H1 (cell line): Measurements from ENCODE around the gene DDHD1. TPM values are rescaled to one million over a fixed set of nuclear protein-coding genes. Genes with fewer than 3 reads are reported as not detected.

Experiments used
- CTCF ChIA-PET: fragments of 300-600 bp; sonication (Branson Sonifier 250); formaldehyde crosslinking; loops from one replicate; lab custom pipeline; 2021; ENCODE audit not compliant: partially characterized antibody; lab: Charles Lee
- POLR2A ChIA-PET: fragments of 300-600 bp; sonication (Branson Sonifier 250); formaldehyde crosslinking; loops from one replicate; lab custom pipeline; 2021; ENCODE audit warnings: inconsistent platforms; ENCODE audit not compliant: partially characterized antibody; lab: Charles Lee
- DNase-seq, 2 experiments: peaks; one replicate each; pipeline versions ENCODE4 v3.0.0 to v3.0.0-alpha.2; 2010 to 2022; ENCODE audit warnings: low spot score in 2 of 2, low read depth in 1 of 2, mixed read lengths in 1 of 2
- FAIRE-seq: peaks from 2 replicates; lab custom pipeline; 2011; peaks lifted over from hg19 to GRCh38; lab: Jason Lieb, UNC
- H2AFZ ChIP-seq: 2 replicates; pipeline ENCODE4 v1.8.1; 2012; ENCODE audit warnings: low read length, inconsistent platforms
- H2AK5ac ChIP-seq: 2 replicates; pipeline ENCODE4 v1.6.1; 2013; ENCODE audit warnings: low read depth, low read length
- H2BK120ac ChIP-seq: replicated peaks from 2 replicates; pipeline ENCODE3; 2013; ENCODE audit warnings: low read depth, low read length, inconsistent platforms
- H2BK12ac ChIP-seq: 2 replicates; pipeline ENCODE4 v1.6.1; 2013; ENCODE audit warnings: low read depth, low read length
- H2BK15ac ChIP-seq: 2 replicates; pipeline ENCODE4 v1.6.1; 2013; ENCODE audit warnings: low read length
- H2BK20ac ChIP-seq: 2 replicates; pipeline ENCODE4 v1.6.1; 2013; ENCODE audit warnings: low read length
- H2BK5ac ChIP-seq: 2 replicates; pipeline ENCODE4 v1.6.1; 2013; ENCODE audit warnings: low read depth, low read length
- H3K14ac ChIP-seq: 2 replicates; pipeline ENCODE4 v1.6.1; 2013; ENCODE audit warnings: inconsistent platforms; ENCODE audit not compliant: insufficient read length
- H3K18ac ChIP-seq: 2 replicates; pipeline ENCODE4 v1.6.1; 2013; ENCODE audit warnings: low read length; ENCODE audit errors: extremely low read depth
- H3K23ac ChIP-seq: 2 replicates; pipeline ENCODE4 v1.6.1; 2013; ENCODE audit warnings: inconsistent platforms; ENCODE audit not compliant: insufficient read length
- H3K23me2 ChIP-seq: 2 replicates; pipeline ENCODE4 v1.6.1; 2013; ENCODE audit warnings: low read depth, low read length
- H3K27ac ChIP-seq: 2 replicates; pipeline ENCODE4 v1.6.1; 2011; ENCODE audit warnings: low read depth, low read length, inconsistent platforms
- H3K27me3 ChIP-seq, 4 experiments: replicated peaks in 1 of 4; 1 replicate in 1 of 4; 2 replicates in 3 of 4; pipeline versions ENCODE4 v1.6.1 to v1.8.1; 2011 to 2013; ENCODE audit warnings: low read length in 3 of 4, mild to moderate bottlenecking in 3 of 4, inconsistent platforms in 2 of 4, mixed read lengths in 2 of 4, moderate library complexity in 1 of 4; ENCODE audit not compliant: control insufficient read depth in 3 of 4, insufficient read depth in 3 of 4; ENCODE audit errors: extremely low read depth in 1 of 4
- H3K36me3 ChIP-seq, 4 experiments: 2 replicates each; pipeline versions ENCODE4 v1.6.1 to v1.8.1; 2011 to 2013; ENCODE audit warnings: mild to moderate bottlenecking in 4 of 4, low read length in 3 of 4, moderate library complexity in 2 of 4, control low read depth in 1 of 4, inconsistent platforms in 1 of 4; ENCODE audit not compliant: insufficient read depth in 4 of 4, control insufficient read depth in 2 of 4
- H3K4ac ChIP-seq: replicated peaks from 2 replicates; pipeline ENCODE3; 2013; ENCODE audit warnings: low read length, low read depth, mixed read lengths, inconsistent platforms; ENCODE audit not compliant: insufficient read length
- H3K4me1 ChIP-seq, 4 experiments: replicated peaks in 1 of 4; 1 replicate in 1 of 4; 2 replicates in 3 of 4; pipeline versions ENCODE4 v1.6.1 to v1.8.1; 2011 to 2013; ENCODE audit warnings: low read length in 3 of 4, inconsistent platforms in 2 of 4, mixed read lengths in 1 of 4; ENCODE audit not compliant: insufficient read depth in 4 of 4, control insufficient read depth in 3 of 4
- H3K4me2 ChIP-seq, 2 experiments: 2 replicates each; pipeline versions ENCODE4 v1.6.1 to v1.8.1; 2011 to 2013; ENCODE audit warnings: low read depth in 2 of 2, low read length in 2 of 2, control low read depth in 1 of 2, inconsistent platforms in 1 of 2, mild to moderate bottlenecking in 1 of 2; ENCODE audit not compliant: insufficient read depth in 1 of 2
- H3K4me3 ChIP-seq, 4 experiments: fragments of 200-600, 300-600 bp in 1 of 4; sonication (generic), shearing (Covaris generic), sonication (Bioruptor Twin) in 1 of 4; 2 replicates each; pipeline versions ENCODE4 v1.5.1 to v1.8.1; 2011 to 2016; ENCODE audit warnings: low read length in 4 of 4, low read depth in 3 of 4, control low read depth in 2 of 4, inconsistent platforms in 2 of 4, mild to moderate bottlenecking in 2 of 4, mixed read lengths in 1 of 4, moderate library complexity in 1 of 4; ENCODE audit not compliant: insufficient read depth in 2 of 4; ENCODE audit errors: extremely low read depth in 1 of 4
- H3K56ac ChIP-seq: replicated peaks from 2 replicates; pipeline ENCODE3; 2013; ENCODE audit warnings: low read depth, mild to moderate bottlenecking, mixed read lengths, low read length, inconsistent platforms; ENCODE audit not compliant: insufficient read length
- H3K79me1 ChIP-seq: 2 replicates; pipeline ENCODE4 v1.6.1; 2013; ENCODE audit warnings: low read depth, low read length, control low read depth
- H3K79me2 ChIP-seq, 2 experiments: 2 replicates each; pipeline versions ENCODE4 v1.6.1 to v1.8.1; 2012 to 2013; ENCODE audit warnings: low read length in 2 of 2, mild to moderate bottlenecking in 2 of 2, inconsistent platforms in 1 of 2; ENCODE audit not compliant: insufficient read depth in 2 of 2, control insufficient read depth in 1 of 2
- H3K9ac ChIP-seq, 4 experiments: replicated peaks in 1 of 4; 1 replicate in 1 of 4; 2 replicates in 3 of 4; pipeline versions ENCODE4 v1.6.1 to v1.8.1; 2011 to 2013; ENCODE audit warnings: low read depth in 3 of 4, low read length in 3 of 4, control low read depth in 2 of 4, mild to moderate bottlenecking in 2 of 4, moderate library complexity in 2 of 4, inconsistent platforms in 1 of 4; ENCODE audit errors: extremely low read depth in 1 of 4
- H3K9me3 ChIP-seq, 2 experiments: 2 replicates each; pipeline versions ENCODE4 v1.6.1 to v1.8.1; 2012 to 2013; ENCODE audit warnings: mild to moderate bottlenecking in 2 of 2, moderate library complexity in 2 of 2, control low read depth in 1 of 2, inconsistent platforms in 1 of 2, low read depth in 1 of 2, low read length in 1 of 2, mixed read lengths in 1 of 2; ENCODE audit not compliant: insufficient read depth in 2 of 2
- H4K20me1 ChIP-seq, 2 experiments: replicated peaks in 1 of 2; 2 replicates each; pipeline versions ENCODE3 to v1.8.1; 2011 to 2013; ENCODE audit warnings: inconsistent platforms in 2 of 2, low read length in 2 of 2, mild to moderate bottlenecking in 1 of 2; ENCODE audit not compliant: insufficient read depth in 2 of 2, control insufficient read depth in 1 of 2
- H4K5ac ChIP-seq: 2 replicates; pipeline ENCODE4 v1.6.1; 2013; ENCODE audit warnings: low read length, low read depth, mixed read lengths, inconsistent platforms; ENCODE audit not compliant: insufficient read length
- H4K8ac ChIP-seq: 2 replicates; pipeline ENCODE4 v1.8.0; 2013; ENCODE audit warnings: mild to moderate bottlenecking, moderate library complexity, low read length, inconsistent platforms; ENCODE audit not compliant: insufficient read depth; ENCODE audit errors: extremely low read depth
- H4K91ac ChIP-seq: replicated peaks from 2 replicates; pipeline ENCODE3; 2013; ENCODE audit warnings: low read length, mixed read lengths, inconsistent platforms; ENCODE audit not compliant: insufficient read length
- ASH2L ChIP-seq: fragments of 200-600, 300-600 bp; sonication (generic); IDR thresholded peaks from one replicate; pipeline ENCODE4 v1.7.1; 2017; ENCODE audit warnings: low read length
- BACH1 ChIP-seq: IDR thresholded peaks from 2 replicates; pipeline ENCODE4 v1.6.1; 2012; ENCODE audit warnings: low read length, improper control_type of control experiment
- CBX5 ChIP-seq: fragments of 300-800, 300-1000 bp; sonication (generic); IDR thresholded peaks from 2 replicates; pipeline ENCODE4 v1.7.1; 2016; ENCODE audit warnings: antibody characterized with exemption, low read length, low read depth
- MAFK ChIP-seq: IDR thresholded peaks from 2 replicates; pipeline ENCODE4 v1.6.1; 2012; ENCODE audit warnings: low read depth, mild to moderate bottlenecking, improper control_type of control experiment, low read length
- SP1 ChIP-seq: IDR thresholded peaks from 2 replicates; pipeline ENCODE4 v1.6.1; 2011; ENCODE audit warnings: low read depth, low read length
- SP2 ChIP-seq: IDR thresholded peaks from 2 replicates; pipeline ENCODE4 v1.6.1; 2012; ENCODE audit warnings: mild to moderate bottlenecking, low read length, inconsistent platforms
- TAF1 ChIP-seq: IDR thresholded peaks from 2 replicates; pipeline ENCODE4 v1.6.1; 2011; ENCODE audit warnings: mild to moderate bottlenecking, low read depth, low read length
- ZNF274 ChIP-seq: IDR thresholded peaks from 2 replicates; pipeline ENCODE4 v1.7.0; 2012; ENCODE audit warnings: low read length, borderline replicate concordance; ENCODE audit errors: extremely low read depth
- WGBS, 2 experiments: shearing (Covaris generic) in 1 of 2; methylation state at CpG; one replicate each; pipeline versions ENCODE4 v1.1.6 to v1.1.7; 2013 to 2015; ENCODE audit warnings: low lambda C conversion rate in 2 of 2, mixed read lengths in 2 of 2, inconsistent platforms in 1 of 2, low coverage in 1 of 2, missing lambda C conversion rate in 1 of 2; ENCODE audit not compliant: insufficient replicate concordance in 2 of 2, insufficient coverage in 1 of 2, insufficient read length in 1 of 2; ENCODE audit errors: extremely low coverage in 1 of 2, missing lambda C conversion rate in 1 of 2; 5-methylcytosine and 5-hydroxymethylcytosine counted together
- polyA plus RNA-seq, 7 experiments: library from polyadenylated mRNA; depleted of rRNA in 3 of 7; stranded (reverse) in 5 of 7; unstranded in 2 of 7; fragments of >200 nt in 5 of 7; fragments of 200-250 nt in 2 of 7; gene quantifications; 1 replicate in 5 of 7; 2 replicates in 1 of 7; 4 replicates in 1 of 7; pipeline versions ENCODE4 v1.2.1 to v1.2.3, GENCODE V29; 2011 to 2013; ENCODE audit warnings: missing spikeins in 2 of 7, mixed read lengths in 2 of 7
- total RNA-seq: library from RNA; stranded (reverse); fragmentation: NEBNext Ultra II Directional; extraction: Animal tissue kit (Norgen Biotek cat#: 25700); gene quantifications from 2 replicates; pipeline ENCODE4 v1.2.1, GENCODE V29; 2021

Gene DDHD1
- total and polyA plus RNA-seq, 2 of the 8 experiments (the other 6 are each of a cell fraction or from before 2014, with no cell fraction given): 3.6 to 16.0 TPM

DNA sequence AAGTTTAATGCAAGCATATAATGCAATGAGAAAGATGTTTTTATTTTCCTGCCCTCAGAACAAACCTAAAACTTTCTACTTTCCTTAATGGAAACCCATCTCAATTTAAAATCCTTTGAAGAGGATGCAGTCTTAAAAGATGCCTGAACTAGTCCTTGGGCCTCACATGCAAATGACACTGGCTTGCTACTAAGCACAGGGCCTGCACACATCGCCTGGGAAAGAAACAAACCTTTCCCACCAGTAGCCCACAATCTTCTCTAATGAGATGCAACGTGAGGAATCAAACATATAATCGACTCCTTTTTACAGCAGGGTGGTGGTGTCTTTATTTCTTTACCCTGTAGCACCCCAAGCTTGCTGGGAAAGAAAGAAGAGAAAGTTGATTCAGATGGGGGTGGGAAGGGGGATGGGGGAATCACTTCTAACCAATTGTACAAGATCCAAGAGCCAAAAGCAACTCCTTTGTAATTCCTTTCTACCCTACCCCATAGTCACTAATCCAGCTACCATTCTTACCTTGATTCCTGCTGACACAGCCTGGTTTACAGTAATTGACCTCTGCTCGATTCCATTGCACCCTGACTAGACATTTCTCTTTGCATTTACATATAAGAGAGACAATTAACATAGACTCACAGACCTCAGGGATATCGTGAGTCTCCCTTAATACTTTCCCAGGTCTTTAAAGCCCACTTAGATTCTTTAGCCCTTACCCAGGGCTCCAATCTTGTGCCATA is 132.8 kb downstream of the DDHD1 start:
- Histone ChIP-seq H4K20me1 (no peaks in the 10 kb centered on the region), H3K4me3 (peak overlapping the region in 1 of 4 experiments; percentile 22; a peak in 1 of 8 replicates), H3K14ac (no peak overlapping the region), H3K9me3 (no peaks in the 10 kb centered on the region), H2BK20ac (no peak overlapping the region), H2BK12ac (no peak overlapping the region), H4K5ac (no peak overlapping the region), H3K4me2 (peak overlapping the region; percentile 18 to 30; a peak in 1 of 4 replicates), H3K23me2 (peaks cover 2% of the 10 kb centered on the region; the same call in 1 of the 2 replicates), H2BK120ac (no peak overlapping the region), H2AK5ac (no peak overlapping the region), H2AFZ (0 out of 2 replicates have a peak overlapping the region, but pooled peaks have one; percentile 8), H3K4ac (no peak overlapping the region), H3K18ac (no peak overlapping the region), H2BK15ac (no peak overlapping the region), H3K4me1 (peaks cover 0 to 17% (median 8%) of the 10 kb centered on the region in 4 experiments; a peak in 4 of 7 replicates), H3K23ac (no peak overlapping the region), H3K79me2 (no peaks in the 10 kb centered on the region), H3K56ac (no peak overlapping the region), H3K36me3 (no peaks in the 10 kb centered on the region), H3K9ac (no peak overlapping the region), H3K27me3 (no peaks in the 10 kb centered on the region), H3K27ac (no peak overlapping the region), H2BK5ac (no peak overlapping the region), H4K8ac (no peak overlapping the region), H4K91ac (no peak overlapping the region), H3K79me1 (no peaks in the 10 kb centered on the region)
- WGBS, 2 experiments: 51% methylated on average over 5 of the region's 5 CpGs; no CpG with 5 or more reads in 1 of the 2 experiments
- POLR2A ChIA-PET: interaction anchor here (0.5 kb wide), 1 partner anchor 150 kb away, joined by 3 read pairs; no protein-coding TSS in a partner anchor
- CTCF ChIA-PET: interaction anchor here (1.3 kb wide), 1 partner anchor 34 kb away, joined by 4 read pairs; no protein-coding TSS in a partner anchor
- FAIRE-seq (peak; percentile 7), DNase-seq (no peak)
- TF ChIP-seq ASH2L: peak; percentile 61
- TF ChIP-seq SP1: peak; percentile 38; the same call in 1 of the 2 replicates
- TF ChIP-seq CBX5: no peak
- peak; percentile 42; the same call in 1 of the 2 replicates for TF ChIP-seq MAFK
- TF ChIP-seq SP2: no peak
- no peak for TF ChIP-seq ZNF274
- TF ChIP-seq TAF1: no peak
- TF ChIP-seq BACH1: peak; percentile 69
